Thyroid gland (tissue), 4 donors: ENCODE results near the gene LSM8.

Source experiments
- POLR2A ChIP-seq, 2 donors: fragments of 450-650 bp; IDR thresholded peaks; one replicate each; pipeline ENCODE4 v1.6.1; 2017; ENCODE audit warnings: antibody characterized with exemption in 2 of 2, mild to moderate bottlenecking in 2 of 2, moderate library complexity in 1 of 2
- TF ChIP-seq, protein P1 (sequence below), 6 experiments: fragments of 200-600 bp in 3 of 6; fragments of 450-650 bp in 3 of 6; sonication (generic) in 3 of 6; IDR thresholded peaks; one replicate each; pipeline ENCODE4 v1.5.1; 2016 to 2019; ENCODE audit warnings: antibody characterized with exemption in 6 of 6, mild to moderate bottlenecking in 2 of 6, inconsistent platforms in 1 of 6, moderate library complexity in 1 of 6

DNA sequence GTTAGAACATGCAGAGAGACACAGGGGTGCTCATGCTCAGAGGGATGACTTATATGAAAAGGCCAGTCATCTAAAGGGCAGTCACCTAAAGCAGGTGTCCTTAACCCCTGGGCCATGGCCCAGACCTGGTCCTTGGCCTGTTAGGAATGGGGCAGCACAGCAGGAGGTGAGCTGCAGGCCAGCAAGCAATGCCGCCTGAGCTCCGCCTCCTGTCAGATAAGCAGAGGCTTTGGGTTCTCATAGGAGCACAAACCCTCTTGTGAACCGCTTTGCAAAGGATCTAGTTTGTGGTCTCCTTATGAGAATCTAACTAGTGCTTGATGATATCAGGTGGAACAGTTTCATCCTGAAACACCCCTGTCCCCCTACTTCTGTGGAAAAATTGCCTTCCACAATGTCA, 55.0 kb downstream of the LSM8 start:
- TF ChIP-seq, protein P1, sequence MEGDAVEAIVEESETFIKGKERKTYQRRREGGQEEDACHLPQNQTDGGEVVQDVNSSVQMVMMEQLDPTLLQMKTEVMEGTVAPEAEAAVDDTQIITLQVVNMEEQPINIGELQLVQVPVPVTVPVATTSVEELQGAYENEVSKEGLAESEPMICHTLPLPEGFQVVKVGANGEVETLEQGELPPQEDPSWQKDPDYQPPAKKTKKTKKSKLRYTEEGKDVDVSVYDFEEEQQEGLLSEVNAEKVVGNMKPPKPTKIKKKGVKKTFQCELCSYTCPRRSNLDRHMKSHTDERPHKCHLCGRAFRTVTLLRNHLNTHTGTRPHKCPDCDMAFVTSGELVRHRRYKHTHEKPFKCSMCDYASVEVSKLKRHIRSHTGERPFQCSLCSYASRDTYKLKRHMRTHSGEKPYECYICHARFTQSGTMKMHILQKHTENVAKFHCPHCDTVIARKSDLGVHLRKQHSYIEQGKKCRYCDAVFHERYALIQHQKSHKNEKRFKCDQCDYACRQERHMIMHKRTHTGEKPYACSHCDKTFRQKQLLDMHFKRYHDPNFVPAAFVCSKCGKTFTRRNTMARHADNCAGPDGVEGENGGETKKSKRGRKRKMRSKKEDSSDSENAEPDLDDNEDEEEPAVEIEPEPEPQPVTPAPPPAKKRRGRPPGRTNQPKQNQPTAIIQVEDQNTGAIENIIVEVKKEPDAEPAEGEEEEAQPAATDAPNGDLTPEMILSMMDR (IDR thresholded peaks at IDR 0.05): no peak
- TF ChIP-seq POLR2A (IDR thresholded peaks at IDR 0.05): no peak
